H1 (cell line): ENCODE data around the gene PLXND1. TPM values are rescaled to one million over a fixed set of nuclear protein-coding genes. Genes with fewer than 3 reads are reported as not detected.
A peak's percentile ranks its signal among the peaks of the same experiment; 100 is the strongest.

ENCODE experiments used
- CTCF ChIA-PET: fragments of 300-600 bp; sonication (Branson Sonifier 250); formaldehyde crosslinking; loops from one replicate; lab custom pipeline; 2021; ENCODE audit not compliant: partially characterized antibody; lab: Charles Lee
- POLR2A ChIA-PET: fragments of 300-600 bp; sonication (Branson Sonifier 250); formaldehyde crosslinking; loops from one replicate; lab custom pipeline; 2021; ENCODE audit warnings: inconsistent platforms; ENCODE audit not compliant: partially characterized antibody; lab: Charles Lee
- DNase-seq, 2 experiments: peaks; one replicate each; pipeline versions ENCODE4 v3.0.0 to v3.0.0-alpha.2; 2010 to 2022; ENCODE audit warnings: low spot score in 2 of 2, low read depth in 1 of 2, mixed read lengths in 1 of 2
- FAIRE-seq: peaks from 2 replicates; lab custom pipeline; 2011; peaks lifted over from hg19 to GRCh38; lab: Jason Lieb, UNC
- H2AFZ ChIP-seq: 2 replicates; pipeline ENCODE4 v1.8.1; 2012; ENCODE audit warnings: low read length, inconsistent platforms
- H2AK5ac ChIP-seq: 2 replicates; pipeline ENCODE4 v1.6.1; 2013; ENCODE audit warnings: low read depth, low read length
- H2BK120ac ChIP-seq: replicated peaks from 2 replicates; pipeline ENCODE3; 2013; ENCODE audit warnings: low read depth, low read length, inconsistent platforms
- H2BK12ac ChIP-seq: 2 replicates; pipeline ENCODE4 v1.6.1; 2013; ENCODE audit warnings: low read depth, low read length
- H2BK15ac ChIP-seq: 2 replicates; pipeline ENCODE4 v1.6.1; 2013; ENCODE audit warnings: low read length
- H2BK20ac ChIP-seq: 2 replicates; pipeline ENCODE4 v1.6.1; 2013; ENCODE audit warnings: low read length
- H2BK5ac ChIP-seq: 2 replicates; pipeline ENCODE4 v1.6.1; 2013; ENCODE audit warnings: low read depth, low read length
- H3K14ac ChIP-seq: 2 replicates; pipeline ENCODE4 v1.6.1; 2013; ENCODE audit warnings: inconsistent platforms; ENCODE audit not compliant: insufficient read length
- H3K18ac ChIP-seq: 2 replicates; pipeline ENCODE4 v1.6.1; 2013; ENCODE audit warnings: low read length; ENCODE audit errors: extremely low read depth
- H3K23ac ChIP-seq: 2 replicates; pipeline ENCODE4 v1.6.1; 2013; ENCODE audit warnings: inconsistent platforms; ENCODE audit not compliant: insufficient read length
- H3K23me2 ChIP-seq: 2 replicates; pipeline ENCODE4 v1.6.1; 2013; ENCODE audit warnings: low read depth, low read length
- H3K27ac ChIP-seq: 2 replicates; pipeline ENCODE4 v1.6.1; 2011; ENCODE audit warnings: low read depth, low read length, inconsistent platforms
- H3K27me3 ChIP-seq, 4 experiments: replicated peaks in 1 of 4; 1 replicate in 1 of 4; 2 replicates in 3 of 4; pipeline versions ENCODE4 v1.6.1 to v1.8.1; 2011 to 2013; ENCODE audit warnings: low read length in 3 of 4, mild to moderate bottlenecking in 3 of 4, inconsistent platforms in 2 of 4, mixed read lengths in 2 of 4, moderate library complexity in 1 of 4; ENCODE audit not compliant: control insufficient read depth in 3 of 4, insufficient read depth in 3 of 4; ENCODE audit errors: extremely low read depth in 1 of 4
- H3K36me3 ChIP-seq, 4 experiments: 2 replicates each; pipeline versions ENCODE4 v1.6.1 to v1.8.1; 2011 to 2013; ENCODE audit warnings: mild to moderate bottlenecking in 4 of 4, low read length in 3 of 4, moderate library complexity in 2 of 4, control low read depth in 1 of 4, inconsistent platforms in 1 of 4; ENCODE audit not compliant: insufficient read depth in 4 of 4, control insufficient read depth in 2 of 4
- H3K4ac ChIP-seq: replicated peaks from 2 replicates; pipeline ENCODE3; 2013; ENCODE audit warnings: low read length, low read depth, mixed read lengths, inconsistent platforms; ENCODE audit not compliant: insufficient read length
- H3K4me1 ChIP-seq, 4 experiments: replicated peaks in 1 of 4; 1 replicate in 1 of 4; 2 replicates in 3 of 4; pipeline versions ENCODE4 v1.6.1 to v1.8.1; 2011 to 2013; ENCODE audit warnings: low read length in 3 of 4, inconsistent platforms in 2 of 4, mixed read lengths in 1 of 4; ENCODE audit not compliant: insufficient read depth in 4 of 4, control insufficient read depth in 3 of 4
- H3K4me2 ChIP-seq, 2 experiments: 2 replicates each; pipeline versions ENCODE4 v1.6.1 to v1.8.1; 2011 to 2013; ENCODE audit warnings: low read depth in 2 of 2, low read length in 2 of 2, control low read depth in 1 of 2, inconsistent platforms in 1 of 2, mild to moderate bottlenecking in 1 of 2; ENCODE audit not compliant: insufficient read depth in 1 of 2
- H3K4me3 ChIP-seq, 4 experiments: fragments of 200-600, 300-600 bp in 1 of 4; sonication (generic), shearing (Covaris generic), sonication (Bioruptor Twin) in 1 of 4; 2 replicates each; pipeline versions ENCODE4 v1.5.1 to v1.8.1; 2011 to 2016; ENCODE audit warnings: low read length in 4 of 4, low read depth in 3 of 4, control low read depth in 2 of 4, inconsistent platforms in 2 of 4, mild to moderate bottlenecking in 2 of 4, mixed read lengths in 1 of 4, moderate library complexity in 1 of 4; ENCODE audit not compliant: insufficient read depth in 2 of 4; ENCODE audit errors: extremely low read depth in 1 of 4
- H3K56ac ChIP-seq: replicated peaks from 2 replicates; pipeline ENCODE3; 2013; ENCODE audit warnings: low read depth, mild to moderate bottlenecking, mixed read lengths, low read length, inconsistent platforms; ENCODE audit not compliant: insufficient read length
- H3K79me1 ChIP-seq: 2 replicates; pipeline ENCODE4 v1.6.1; 2013; ENCODE audit warnings: low read depth, low read length, control low read depth
- H3K79me2 ChIP-seq, 2 experiments: 2 replicates each; pipeline versions ENCODE4 v1.6.1 to v1.8.1; 2012 to 2013; ENCODE audit warnings: low read length in 2 of 2, mild to moderate bottlenecking in 2 of 2, inconsistent platforms in 1 of 2; ENCODE audit not compliant: insufficient read depth in 2 of 2, control insufficient read depth in 1 of 2
- H3K9ac ChIP-seq, 4 experiments: replicated peaks in 1 of 4; 1 replicate in 1 of 4; 2 replicates in 3 of 4; pipeline versions ENCODE4 v1.6.1 to v1.8.1; 2011 to 2013; ENCODE audit warnings: low read depth in 3 of 4, low read length in 3 of 4, control low read depth in 2 of 4, mild to moderate bottlenecking in 2 of 4, moderate library complexity in 2 of 4, inconsistent platforms in 1 of 4; ENCODE audit errors: extremely low read depth in 1 of 4
- H3K9me3 ChIP-seq, 2 experiments: 2 replicates each; pipeline versions ENCODE4 v1.6.1 to v1.8.1; 2012 to 2013; ENCODE audit warnings: mild to moderate bottlenecking in 2 of 2, moderate library complexity in 2 of 2, control low read depth in 1 of 2, inconsistent platforms in 1 of 2, low read depth in 1 of 2, low read length in 1 of 2, mixed read lengths in 1 of 2; ENCODE audit not compliant: insufficient read depth in 2 of 2
- H4K20me1 ChIP-seq, 2 experiments: replicated peaks in 1 of 2; 2 replicates each; pipeline versions ENCODE3 to v1.8.1; 2011 to 2013; ENCODE audit warnings: inconsistent platforms in 2 of 2, low read length in 2 of 2, mild to moderate bottlenecking in 1 of 2; ENCODE audit not compliant: insufficient read depth in 2 of 2, control insufficient read depth in 1 of 2
- H4K5ac ChIP-seq: 2 replicates; pipeline ENCODE4 v1.6.1; 2013; ENCODE audit warnings: low read length, low read depth, mixed read lengths, inconsistent platforms; ENCODE audit not compliant: insufficient read length
- H4K8ac ChIP-seq: 2 replicates; pipeline ENCODE4 v1.8.0; 2013; ENCODE audit warnings: mild to moderate bottlenecking, moderate library complexity, low read length, inconsistent platforms; ENCODE audit not compliant: insufficient read depth; ENCODE audit errors: extremely low read depth
- H4K91ac ChIP-seq: replicated peaks from 2 replicates; pipeline ENCODE3; 2013; ENCODE audit warnings: low read length, mixed read lengths, inconsistent platforms; ENCODE audit not compliant: insufficient read length
- ASH2L ChIP-seq: fragments of 200-600, 300-600 bp; sonication (generic); IDR thresholded peaks from one replicate; pipeline ENCODE4 v1.7.1; 2017; ENCODE audit warnings: low read length
- BRCA1 ChIP-seq: IDR thresholded peaks from 2 replicates; pipeline ENCODE4 v1.6.1; 2012; ENCODE audit warnings: low read depth, low read length, improper control_type of control experiment
- EP300 ChIP-seq, 2 experiments: IDR thresholded peaks; 1 replicate in 1 of 2; 2 replicates in 1 of 2; pipeline ENCODE4 v1.6.1; 2011 to 2012; ENCODE audit warnings: low read depth in 2 of 2, low read length in 2 of 2, mild to moderate bottlenecking in 2 of 2, borderline replicate concordance in 1 of 2, inconsistent platforms in 1 of 2, moderate library complexity in 1 of 2
- SP1 ChIP-seq: IDR thresholded peaks from 2 replicates; pipeline ENCODE4 v1.6.1; 2011; ENCODE audit warnings: low read depth, low read length
- TEAD4 ChIP-seq: IDR thresholded peaks from 2 replicates; pipeline ENCODE4 v1.6.1; 2012; ENCODE audit warnings: low read depth, low read length, inconsistent platforms, mixed read lengths
- WGBS, 2 experiments: shearing (Covaris generic) in 1 of 2; methylation state at CpG; one replicate each; pipeline versions ENCODE4 v1.1.6 to v1.1.7; 2013 to 2015; ENCODE audit warnings: low lambda C conversion rate in 2 of 2, mixed read lengths in 2 of 2, inconsistent platforms in 1 of 2, low coverage in 1 of 2, missing lambda C conversion rate in 1 of 2; ENCODE audit not compliant: insufficient replicate concordance in 2 of 2, insufficient coverage in 1 of 2, insufficient read length in 1 of 2; ENCODE audit errors: extremely low coverage in 1 of 2, missing lambda C conversion rate in 1 of 2; 5-methylcytosine and 5-hydroxymethylcytosine counted together
- polyA plus RNA-seq, 7 experiments: library from polyadenylated mRNA; depleted of rRNA in 3 of 7; stranded (reverse) in 5 of 7; unstranded in 2 of 7; fragments of >200 nt in 5 of 7; fragments of 200-250 nt in 2 of 7; gene quantifications; 1 replicate in 5 of 7; 2 replicates in 1 of 7; 4 replicates in 1 of 7; pipeline versions ENCODE4 v1.2.1 to v1.2.3, GENCODE V29; 2011 to 2013; ENCODE audit warnings: missing spikeins in 2 of 7, mixed read lengths in 2 of 7
- total RNA-seq: library from RNA; stranded (reverse); fragmentation: NEBNext Ultra II Directional; extraction: Animal tissue kit (Norgen Biotek cat#: 25700); gene quantifications from 2 replicates; pipeline ENCODE4 v1.2.1, GENCODE V29; 2021

Gene PLXND1
- total and polyA plus RNA-seq, 2 of the 8 experiments (the other 6 are each of a cell fraction or from before 2014, with no cell fraction given): 17.7 to 66.4 TPM

GRCh38 chr3:129530251-129530791, 76.2 kb downstream of the PLXND1 start:
- Histone ChIP-seq H3K56ac (no peak overlapping the region), H3K23me2 (peaks cover 2% of the 10 kb centered on the region; the same call in 1 of the 2 replicates), H3K9me3 (no peaks in the 10 kb centered on the region), H3K14ac (no peak overlapping the region), H3K36me3 (no peaks in the 10 kb centered on the region), H2AK5ac (peak overlapping the region; percentile 53; the same call in 1 of the 2 replicates), H3K79me2 (no peaks in the 10 kb centered on the region), H2BK5ac (peak overlapping the region; percentile 89), H3K27ac (no peak overlapping the region), H3K18ac (peak overlapping the region; percentile 90)
- DNase-seq: peak; percentile 17 to 57
- TF ChIP-seq BRCA1 (no peak), SP1 (0 out of 2 replicates have a peak, but pooled peaks have one; percentile 24), ASH2L (peak; percentile 68), TEAD4 (peak; percentile 95), EP300 (IDR thresholded peaks at IDR 0.05; ENCODE audit: borderline replicate concordance in 1 of 2, low read depth in 2 of 2, low read length in 2 of 2) (peak in 1 of 2 experiments; percentile 3; a peak in 1 of 3 replicates)
- TF ChIP-seq, all 59 proteins: peak for 4
- Histone ChIP-seq H2BK20ac (peak overlapping the region; percentile 91; the same call in 1 of the 2 replicates), H3K23ac (no peak overlapping the region), H2BK12ac (peak overlapping the region; percentile 92), H4K20me1 (no peaks in the 10 kb centered on the region), H3K4ac (peak overlapping the region; percentile 83), H3K4me2 (peak overlapping the region; percentile 16 to 25; a peak in 3 of 4 replicates), H3K4me3 (no peak overlapping the region), H4K8ac (no peak overlapping the region), H3K27me3 (no peaks in the 10 kb centered on the region), H4K5ac (peak overlapping the region; percentile 81), H2BK120ac (peak overlapping the region; percentile 88), H2BK15ac (0 out of 2 replicates have a peak overlapping the region, but pooled peaks have one; percentile 36), H4K91ac (peak overlapping the region; percentile 98), H3K9ac (no peak overlapping the region), H3K79me1 (no peaks in the 10 kb centered on the region), H3K4me1 (peaks cover 3 to 21% (median 9%) of the 10 kb centered on the region in 4 experiments), H2AFZ (peak overlapping the region; percentile 49; the same call in 1 of the 2 replicates)
- 41% methylated on average over 6 of the region's 6 CpGs; no CpG with 5 or more reads in 1 of the 2 experiments for whole genome bisulfite sequencing, 2 experiments
- POLR2A ChIA-PET: interaction anchor here (0.6 to 0.9 kb wide), 4 partner anchors 10 to 88 kb away, joined by 3 to 4 read pairs (median 3); partner anchors contain the start of gene H1-8
- CTCF ChIA-PET: interaction anchor here (0.8 to 2.5 kb wide), 5 partner anchors 9 to 47 kb away, joined by 3 to 7 read pairs (median 5); no protein-coding TSS in a partner anchor
- FAIRE-seq: no peak
